GM23248 (cell line): ENCODE measurements around the gene CDC25A. TPM values are rescaled to one million over a fixed set of nuclear protein-coding genes. Genes with fewer than 3 reads are reported as not detected.

Experiments used
- DNase-seq: peaks from one replicate; pipeline ENCODE4 v3.0.0-alpha.2; 2015
- H2AFZ ChIP-seq: fragments of 200-600 bp; sonication (generic); 2 replicates; pipeline ENCODE4 v1.6.1; 2016; ENCODE audit warnings: antibody characterized with exemption
- H3F3A ChIP-seq: fragments of 200-600 bp; sonication (generic); 2 replicates; pipeline ENCODE4 v1.6.1; 2016; ENCODE audit warnings: mild to moderate bottlenecking, antibody characterized with exemption, mixed run types; ENCODE audit not compliant: insufficient read depth
- H3K27ac ChIP-seq: fragments of 200-600 bp; sonication (generic); 2 replicates; pipeline ENCODE4 v1.5.1; 2016; ENCODE audit warnings: mild to moderate bottlenecking
- H3K27me3 ChIP-seq: fragments of 200-600 bp; sonication (generic); replicated peaks from 2 replicates; pipeline ENCODE4 v1.6.1; 2016; ENCODE audit warnings: mild to moderate bottlenecking; ENCODE audit not compliant: insufficient read depth
- H3K36me3 ChIP-seq: fragments of 200-600 bp; sonication (generic); 2 replicates; pipeline ENCODE4 v1.6.1; 2016; ENCODE audit warnings: low read depth, mild to moderate bottlenecking
- H3K4me1 ChIP-seq: fragments of 200-600 bp; sonication (generic); 2 replicates; pipeline ENCODE4 v1.6.1; 2016; ENCODE audit warnings: mild to moderate bottlenecking; ENCODE audit not compliant: insufficient read depth
- H3K4me2 ChIP-seq: fragments of 200-600 bp; sonication (generic); one replicate; pipeline ENCODE4 v1.6.1; 2016; ENCODE audit warnings: mild to moderate bottlenecking; ENCODE audit not compliant: unreplicated experiment
- H3K4me3 ChIP-seq: fragments of 200-600 bp; sonication (generic); 2 replicates; pipeline ENCODE4 v1.5.1; 2016; ENCODE audit warnings: mild to moderate bottlenecking
- H3K79me2 ChIP-seq: fragments of 200-600 bp; sonication (generic); 2 replicates; pipeline ENCODE4 v1.6.1; 2016; ENCODE audit warnings: mild to moderate bottlenecking; ENCODE audit not compliant: insufficient read depth
- H3K9ac ChIP-seq: fragments of 200-600 bp; sonication (generic); 2 replicates; pipeline ENCODE4 v1.6.1; 2016; ENCODE audit warnings: mild to moderate bottlenecking
- H3K9me2 ChIP-seq: fragments of 200-600 bp; sonication (generic); 2 replicates; pipeline ENCODE4 v1.6.1; 2016; ENCODE audit warnings: mixed run types, mild to moderate bottlenecking, moderate library complexity; ENCODE audit not compliant: insufficient read depth
- H3K9me3 ChIP-seq: fragments of 200-600 bp; sonication (generic); one replicate; pipeline ENCODE4 v1.6.1; 2017; ENCODE audit warnings: low read depth
- H4K20me1 ChIP-seq: fragments of 200-600 bp; sonication (generic); 2 replicates; pipeline ENCODE4 v1.6.0; 2016; ENCODE audit not compliant: insufficient read depth
- EZH2 ChIP-seq: fragments of 200-600 bp; sonication (generic); IDR thresholded peaks from 2 replicates; pipeline ENCODE4 v1.6.1; 2018; ENCODE audit warnings: antibody characterized with exemption, mild to moderate bottlenecking; ENCODE audit not compliant: insufficient read depth, poor library complexity, severe bottlenecking
- EZH2phosphoT487 ChIP-seq: fragments of 200-600 bp; sonication (generic); IDR thresholded peaks from 2 replicates; pipeline ENCODE4 v1.6.1; 2018; ENCODE audit warnings: antibody characterized with exemption, moderate library complexity, mild to moderate bottlenecking, low read depth; ENCODE audit not compliant: insufficient read depth
- WGBS, 2 experiments: methylation state at CpG; one replicate each; pipeline ENCODE4 v1.1.6; 2015 to 2017; ENCODE audit warnings: low lambda C conversion rate in 2 of 2, low coverage in 1 of 2; ENCODE audit errors: missing lambda C conversion rate in 2 of 2; 5-methylcytosine and 5-hydroxymethylcytosine counted together
- in situ Hi-C: fragments of 300-500 bp; cut with MboI; formaldehyde crosslinking; loops from 2 replicates; pipeline ENCODE4 v1.15.0; 2020
- polyA plus RNA-seq: library from polyadenylated mRNA; unstranded; fragments of >200 nt; fragmentation: Nextera tagmentation; extraction: Ambion mirVana; gene quantifications from 2 replicates; pipeline ENCODE4 v1.2.1, GENCODE V29; 2016
- total RNA-seq: library from RNA; depleted of rRNA; stranded (reverse); fragments of >200 nt; shearing (Covaris generic); gene quantifications from 2 replicates; pipeline ENCODE4 v1.2.3, GENCODE V29; 2014; rRNA removed

The CDC25A gene
- total RNA-seq = 4.3 and 4.6 TPM in 2 replicates
- polyA plus RNA-seq = 1.5 TPM in 2 replicates

- peak within 1 kb of the TSS; percentile 79 for H3K9ac ChIP-seq
- peak; percentile 99 for DNase-seq
- TF ChIP-seq EZH2 (no peak), EZH2phosphoT487 (no peak)
- H3F3A ChIP-seq = peaks cover 6% of the 10 kb centered on the region
- no peaks in the 10 kb centered on the region; the same call in 1 of the 2 replicates for H3K36me3 ChIP-seq
- no peaks in the 10 kb centered on the region for H3K27me3 ChIP-seq
- no peaks in the 10 kb centered on the region for H4K20me1 ChIP-seq
- peaks cover 8% of the 10 kb centered on the region for H3K4me1 ChIP-seq
- peak within 1 kb of the TSS; percentile 79 for H3K4me3 ChIP-seq
- H2AFZ ChIP-seq = peak within 1 kb of the TSS; percentile 97
- no peaks in the 10 kb centered on the region for H3K9me3 ChIP-seq
- H3K9me2 ChIP-seq = no peaks in the 10 kb centered on the region
- H3K79me2 ChIP-seq = peaks cover 22% of the 10 kb centered on the region
- 12 to 15% methylated on average over 44 of the region's 44 CpGs for WGBS, 2 experiments
- peak within 1 kb of the TSS; percentile 82 for H3K4me2 ChIP-seq
- in situ Hi-C loops = no loop called here
- peak within 1 kb of the TSS; percentile 36 for H3K27ac ChIP-seq
Measured at GRCh38 chr3:48188266-48189201, at the start of gene CDC25A. Gene CDC25A, minus strand, starts transcription at chr3:48188417. Its CDS starts 470 bp downstream, at chr3:48187947.

- in situ Hi-C loops = no loop called here
- 18 to 50% methylated on average over 1 of the region's 1 CpG for WGBS, 2 experiments
- H3K9me3 ChIP-seq = no peaks in the 10 kb centered on the region
- peaks cover 14% of the 10 kb centered on the region for H3K4me1 ChIP-seq
- no peaks in the 10 kb centered on the region for H3K36me3 ChIP-seq
- no peak overlapping the region for H3K27ac ChIP-seq
- no peaks in the 10 kb centered on the region for H3K27me3 ChIP-seq
- H3F3A ChIP-seq = peaks cover 16% of the 10 kb centered on the region; the same call in 1 of the 2 replicates
- H4K20me1 ChIP-seq = no peaks in the 10 kb centered on the region
- no peak for DNase-seq
- no peak overlapping the region for H3K4me3 ChIP-seq
- no peaks in the 10 kb centered on the region for H3K79me2 ChIP-seq
- TF ChIP-seq EZH2 = no peak
- no peak for TF ChIP-seq EZH2phosphoT487
- H3K4me2 ChIP-seq = no peak overlapping the region
- no peaks in the 10 kb centered on the region for H3K9me2 ChIP-seq
- H2AFZ ChIP-seq = no peak overlapping the region
- no peak overlapping the region for H3K9ac ChIP-seq
Measured at GRCh38 chr3:48236531-48236930, 48.3 kb upstream of the CDC25A start.

- Histone ChIP-seq H3K4me2 (no peak overlapping the region), H3K79me2 (no peaks in the 10 kb centered on the region), H3K27ac (no peak overlapping the region), H3K27me3 (no peaks in the 10 kb centered on the region), H3K9me2 (no peaks in the 10 kb centered on the region), H4K20me1 (no peaks in the 10 kb centered on the region), H3K4me1 (peaks cover 11% of the 10 kb centered on the region), H2AFZ (no peak overlapping the region), H3K4me3 (no peak overlapping the region), H3K36me3 (no peaks in the 10 kb centered on the region), H3F3A (peaks cover 16% of the 10 kb centered on the region; the same call in 1 of the 2 replicates), H3K9me3 (no peaks in the 10 kb centered on the region), H3K9ac (no peak overlapping the region)
- in situ Hi-C loops = no loop called here
- WGBS, 2 experiments = 55 to 58% methylated on average over 2 of the region's 2 CpGs
- no peak for TF ChIP-seq EZH2
- no peak for TF ChIP-seq EZH2phosphoT487
- no peak for DNase-seq
Measured at GRCh38 chr3:48233542-48233941, 45.3 kb upstream of the CDC25A start.

GRCh38 chr3:48232734-48233133, 44.5 kb upstream of the CDC25A start:
- peak overlapping the region; percentile 16 for H3K4me2 ChIP-seq
- peaks cover 16% of the 10 kb centered on the region; the same call in 1 of the 2 replicates for H3F3A ChIP-seq
- H4K20me1 ChIP-seq = no peaks in the 10 kb centered on the region
- DNase-seq = peak; percentile 79
- WGBS, 2 experiments = 16 to 22% methylated on average over 6 of the region's 6 CpGs
- no peaks in the 10 kb centered on the region for H3K79me2 ChIP-seq
- H3K4me1 ChIP-seq = peaks cover 10% of the 10 kb centered on the region; the same call in 1 of the 2 replicates
- no peaks in the 10 kb centered on the region for H3K27me3 ChIP-seq
- H3K27ac ChIP-seq = no peak overlapping the region
- H3K9me2 ChIP-seq = no peaks in the 10 kb centered on the region
- no peaks in the 10 kb centered on the region for H3K9me3 ChIP-seq
- no peak overlapping the region for H3K4me3 ChIP-seq
- in situ Hi-C loops = no loop called here
- H3K36me3 ChIP-seq = no peaks in the 10 kb centered on the region
- peak overlapping the region; percentile 63 for H2AFZ ChIP-seq
- H3K9ac ChIP-seq = no peak overlapping the region
- no peak for TF ChIP-seq EZH2phosphoT487
- TF ChIP-seq EZH2 = no peak
